Measurements from ENCODE around the gene IGLON5.
A peak's percentile ranks its signal among the peaks of the same experiment; 100 is the strongest.

The IGLON5 gene

GRCh38 chr19:51354103-51354741, 42.8 kb downstream of the IGLON5 start:
- Histone ChIP-seq H3K36me3 (ENCODE audit: insufficient read depth, low read length) (no peaks in the 10 kb centered on the region), H3K27me3 (ENCODE audit: insufficient read depth, low read length) (no peaks in the 10 kb centered on the region), H3K79me2 (ENCODE audit: control insufficient read depth, insufficient read depth, low read length, unreplicated experiment) (no peaks in the 10 kb centered on the region), H3K4me1 (ENCODE audit: control insufficient read depth, insufficient read depth, low read length, unreplicated experiment) (peaks cover 14% of the 10 kb centered on the region), H3K27ac (ENCODE audit: low read depth, low read length) (no peak overlapping the region), H3K4me3 (ENCODE audit: low read depth, low read length) (no peak overlapping the region), H2AFZ (ENCODE audit: low read length, unreplicated experiment) (no peak overlapping the region)

GRCh38 chr19:51354742-51355148, 43.3 kb downstream of the IGLON5 start:
- H3K4me3 ChIP-seq (ENCODE audit: low read depth, low read length), result no peak overlapping the region
- H3K27ac ChIP-seq (ENCODE audit: low read depth, low read length), result no peak overlapping the region
- H3K27me3 ChIP-seq (ENCODE audit: insufficient read depth, low read length), result no peaks in the 10 kb centered on the region
- no peaks in the 10 kb centered on the region for H3K79me2 ChIP-seq (ENCODE audit: control insufficient read depth, insufficient read depth, low read length, unreplicated experiment)
- H3K4me1 ChIP-seq (ENCODE audit: control insufficient read depth, insufficient read depth, low read length, unreplicated experiment), result peaks cover 18% of the 10 kb centered on the region
- no peak overlapping the region for H2AFZ ChIP-seq (ENCODE audit: low read length, unreplicated experiment)
- no peaks in the 10 kb centered on the region for H3K36me3 ChIP-seq (ENCODE audit: insufficient read depth, low read length)

DNA sequence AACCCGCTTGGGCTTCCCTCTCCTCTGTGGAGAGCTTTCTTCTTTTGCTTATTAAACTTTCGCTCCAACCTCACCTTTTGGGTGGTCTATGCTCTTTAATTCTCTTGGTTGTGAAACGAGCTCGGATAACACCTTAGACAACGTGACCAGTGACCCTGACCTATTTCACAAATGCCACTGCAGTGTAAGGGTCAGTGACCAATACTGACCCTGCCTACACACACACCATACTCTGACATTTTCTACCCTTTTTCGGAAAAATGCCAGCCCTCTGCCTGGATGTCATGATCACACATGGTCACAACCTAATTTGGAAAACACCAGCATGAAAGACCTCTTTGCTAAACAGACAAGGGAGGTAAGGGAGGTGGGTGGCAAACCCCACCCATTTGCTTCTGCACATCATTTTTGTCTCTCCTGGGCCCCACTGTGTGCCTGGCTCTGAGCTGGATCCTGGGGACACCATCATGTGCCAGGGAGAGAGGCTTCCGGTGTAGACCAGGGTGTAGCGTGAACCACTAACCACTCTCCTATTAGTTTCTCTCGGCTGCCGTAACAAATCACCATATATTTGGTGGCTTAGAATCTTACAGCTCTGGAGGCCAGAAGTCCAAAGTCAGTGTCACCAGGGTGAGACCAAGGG, 44.8 kb downstream of the IGLON5 start:
- H3K27ac ChIP-seq (ENCODE audit: low read depth, low read length), result no peak overlapping the region
- H2AFZ ChIP-seq (ENCODE audit: low read length, unreplicated experiment), result no peak overlapping the region
- no peaks in the 10 kb centered on the region for H3K27me3 ChIP-seq (ENCODE audit: insufficient read depth, low read length)
- H3K36me3 ChIP-seq (ENCODE audit: insufficient read depth, low read length), result no peaks in the 10 kb centered on the region
- H3K4me3 ChIP-seq (ENCODE audit: low read depth, low read length), result no peak overlapping the region
- H3K4me1 ChIP-seq (ENCODE audit: control insufficient read depth, insufficient read depth, low read length, unreplicated experiment), result peaks cover 9% of the 10 kb centered on the region
- H3K79me2 ChIP-seq (ENCODE audit: control insufficient read depth, insufficient read depth, low read length, unreplicated experiment), result peaks cover 5% of the 10 kb centered on the region

- Histone ChIP-seq H3K4me3 (ENCODE audit: low read depth, low read length) (no peak overlapping the region), H3K27ac (ENCODE audit: low read depth, low read length) (no peak overlapping the region), H3K27me3 (ENCODE audit: insufficient read depth, low read length) (no peaks in the 10 kb centered on the region), H3K4me1 (ENCODE audit: control insufficient read depth, insufficient read depth, low read length, unreplicated experiment) (peaks cover 17% of the 10 kb centered on the region), H2AFZ (ENCODE audit: low read length, unreplicated experiment) (no peak overlapping the region), H3K36me3 (ENCODE audit: insufficient read depth, low read length) (no peaks in the 10 kb centered on the region), H3K79me2 (ENCODE audit: control insufficient read depth, insufficient read depth, low read length, unreplicated experiment) (peaks cover 17% of the 10 kb centered on the region)
Measured at GRCh38 chr19:51357952-51358351, 46.5 kb downstream of the IGLON5 start.

GRCh38 chr19:51359294-51359693, 47.9 kb downstream of the IGLON5 start:
- Histone ChIP-seq H3K36me3 (ENCODE audit: insufficient read depth, low read length) (no peaks in the 10 kb centered on the region), H3K79me2 (ENCODE audit: control insufficient read depth, insufficient read depth, low read length, unreplicated experiment) (peaks cover 28% of the 10 kb centered on the region), H2AFZ (ENCODE audit: low read length, unreplicated experiment) (no peak overlapping the region), H3K4me3 (ENCODE audit: low read depth, low read length) (no peak overlapping the region), H3K27me3 (ENCODE audit: insufficient read depth, low read length) (no peaks in the 10 kb centered on the region), H3K4me1 (ENCODE audit: control insufficient read depth, insufficient read depth, low read length, unreplicated experiment) (peaks cover 29% of the 10 kb centered on the region), H3K27ac (ENCODE audit: low read depth, low read length) (peak overlapping the region; percentile 85)

GRCh38 chr19:51361239-51361638, 49.8 kb downstream of the IGLON5 start:
- H2AFZ ChIP-seq (ENCODE audit: low read length, unreplicated experiment), result no peak overlapping the region
- no peak overlapping the region; the same call in 1 of the 2 replicates for H3K27ac ChIP-seq (ENCODE audit: low read depth, low read length)
- H3K4me3 ChIP-seq (ENCODE audit: low read depth, low read length), result no peak overlapping the region
- peaks cover 37% of the 10 kb centered on the region for H3K4me1 ChIP-seq (ENCODE audit: control insufficient read depth, insufficient read depth, low read length, unreplicated experiment)
- H3K79me2 ChIP-seq (ENCODE audit: control insufficient read depth, insufficient read depth, low read length, unreplicated experiment), result peaks cover 42% of the 10 kb centered on the region
- H3K36me3 ChIP-seq (ENCODE audit: insufficient read depth, low read length), result no peaks in the 10 kb centered on the region
- H3K27me3 ChIP-seq (ENCODE audit: insufficient read depth, low read length), result no peaks in the 10 kb centered on the region

GRCh38 chr19:51364200-51365106, 53.0 kb downstream of the IGLON5 start:
- Histone ChIP-seq H3K4me3 (ENCODE audit: low read depth, low read length) (peak overlapping the region; percentile 45), H3K79me2 (ENCODE audit: control insufficient read depth, insufficient read depth, low read length, unreplicated experiment) (peaks cover 42% of the 10 kb centered on the region), H3K4me1 (ENCODE audit: control insufficient read depth, insufficient read depth, low read length, unreplicated experiment) (peaks cover 31% of the 10 kb centered on the region)

GRCh38 chr19:51365211-51365964, 53.9 kb downstream of the IGLON5 start:
- H3K27me3 ChIP-seq (ENCODE audit: insufficient read depth, low read length), result no peaks in the 10 kb centered on the region
- H2AFZ ChIP-seq (ENCODE audit: low read length, unreplicated experiment), result peak overlapping the region; percentile 20
- H3K79me2 ChIP-seq (ENCODE audit: control insufficient read depth, insufficient read depth, low read length, unreplicated experiment), result peaks cover 41% of the 10 kb centered on the region
- H3K36me3 ChIP-seq (ENCODE audit: insufficient read depth, low read length), result no peaks in the 10 kb centered on the region
- H3K27ac ChIP-seq (ENCODE audit: low read depth, low read length), result peak overlapping the region; percentile 89
- H3K4me3 ChIP-seq (ENCODE audit: low read depth, low read length), result peak overlapping the region; percentile 82
- H3K4me1 ChIP-seq (ENCODE audit: control insufficient read depth, insufficient read depth, low read length, unreplicated experiment), result peaks cover 28% of the 10 kb centered on the region

More at GRCh38 chr19:51364200-51365106, 53.0 kb downstream of the IGLON5 start:
- peak overlapping the region; percentile 92 for H3K27ac ChIP-seq (ENCODE audit: low read depth, low read length)
- no peaks in the 10 kb centered on the region for H3K36me3 ChIP-seq (ENCODE audit: insufficient read depth, low read length)
- H3K27me3 ChIP-seq (ENCODE audit: insufficient read depth, low read length), result no peaks in the 10 kb centered on the region
- H2AFZ ChIP-seq (ENCODE audit: low read length, unreplicated experiment), result no peak overlapping the region

GRCh38 chr19:51365965-51366388, 54.5 kb downstream of the IGLON5 start, which contains the start of gene ETFB:
Gene ETFB (minus strand): TSS chr19:51366388. CDS start chr19:51366326, 62 bp downstream.
- Histone ChIP-seq H2AFZ (ENCODE audit: low read length, unreplicated experiment) (peak within 1 kb of the TSS; percentile 59), H3K79me2 (ENCODE audit: control insufficient read depth, insufficient read depth, low read length, unreplicated experiment) (peaks cover 39% of the 10 kb centered on the region), H3K27ac (ENCODE audit: low read depth, low read length) (peak within 1 kb of the TSS; percentile 89), H3K36me3 (ENCODE audit: insufficient read depth, low read length) (no peaks in the 10 kb centered on the region), H3K27me3 (ENCODE audit: insufficient read depth, low read length) (no peaks in the 10 kb centered on the region), H3K4me1 (ENCODE audit: control insufficient read depth, insufficient read depth, low read length, unreplicated experiment) (peaks cover 28% of the 10 kb centered on the region), H3K4me3 (ENCODE audit: low read depth, low read length) (peak within 1 kb of the TSS; percentile 82)
